ENCODE results near the gene SLC25A30. TPM values are rescaled to one million over a fixed set of nuclear protein-coding genes. Genes with fewer than 3 reads are reported as not detected.
"Not testable (repeated sequence)": the region's sequence is repeated elsewhere in the genome, so short reads cannot be mapped to it uniquely, and the experiment has no call there.

SLC25A30 gene
- polyA plus RNA-seq, 1 experiment = 10.4 TPM

GRCh38 chr13:45356966-45357672 lies 61.1 kb downstream of the SLC25A30 start:
- peaks cover 2% of the 10 kb centered on the region; the same call in 1 of the 2 replicates for H3K36me3 ChIP-seq (ENCODE audit: control insufficient read depth, insufficient read depth, low read length)
- H3K4me3 ChIP-seq (ENCODE audit: low read depth, low read length) = no peak overlapping the region
- H3K27me3 ChIP-seq (ENCODE audit: control insufficient read depth, insufficient read depth, low read length) = no peaks in the 10 kb centered on the region
- POLR2A ChIA-PET = no interaction called here
- no peak for TF ChIP-seq CTCF (IDR thresholded peaks at IDR 0.05; ENCODE audit: insufficient read depth, low read depth, low read length)
- CTCF ChIA-PET = interaction anchor here (0.5 to 1.2 kb wide), 3 partner anchors 9 to 952 kb away, joined by 3 to 7 read pairs (median 3); no protein-coding TSS in a partner anchor
- no peak for DNase-seq (ENCODE audit: low read depth)

- peaks cover 4% of the 10 kb centered on the region for H3K36me3 ChIP-seq (ENCODE audit: control insufficient read depth, insufficient read depth, low read length)
- TF ChIP-seq CTCF (IDR thresholded peaks at IDR 0.05; ENCODE audit: insufficient read depth, low read depth, low read length) = no peak
- no peak for DNase-seq (ENCODE audit: low read depth)
- H3K27me3 ChIP-seq (ENCODE audit: control insufficient read depth, insufficient read depth, low read length) = no peaks in the 10 kb centered on the region
- ChIA-PET POLR2A (no interaction called here), CTCF (interaction anchor here (0.7 to 1.1 kb wide), 3 partner anchors 17 to 248 kb away, joined by 3 to 4 read pairs (median 4); no protein-coding TSS in a partner anchor)
- H3K4me3 ChIP-seq (ENCODE audit: low read depth, low read length) = no peak overlapping the region
These were observed 64.3 kb downstream of the SLC25A30 start for GRCh38 chr13:45353895-45354294.

GRCh38 chr13:45352031-45352430 lies 66.1 kb downstream of the SLC25A30 start:
- peaks cover 4% of the 10 kb centered on the region for H3K36me3 ChIP-seq (ENCODE audit: control insufficient read depth, insufficient read depth, low read length)
- H3K27me3 ChIP-seq (ENCODE audit: control insufficient read depth, insufficient read depth, low read length) = no peaks in the 10 kb centered on the region
- H3K4me3 ChIP-seq (ENCODE audit: low read depth, low read length) = no peak overlapping the region
- TF ChIP-seq CTCF (IDR thresholded peaks at IDR 0.05; ENCODE audit: insufficient read depth, low read depth, low read length) = no peak
- ChIA-PET CTCF (interaction anchor here (0.6 kb wide), 1 partner anchor 251 kb away, joined by 3 read pairs; no protein-coding TSS in a partner anchor), POLR2A (no interaction called here)
- DNase-seq (ENCODE audit: low read depth) = no peak

GRCh38 chr13:45350152-45350551 lies 68.0 kb downstream of the SLC25A30 start:
- no peak for DNase-seq (ENCODE audit: low read depth)
- no peak for TF ChIP-seq CTCF (IDR thresholded peaks at IDR 0.05; ENCODE audit: insufficient read depth, low read depth, low read length)
- no peak overlapping the region for H3K4me3 ChIP-seq (ENCODE audit: low read depth, low read length)
- CTCF ChIA-PET = interaction anchor here (1.0 to 1.4 kb wide), 2 partner anchors 18 to 21 kb away, joined by 3 to 5 read pairs; no protein-coding TSS in a partner anchor
- H3K27me3 ChIP-seq (ENCODE audit: control insufficient read depth, insufficient read depth, low read length) = no peaks in the 10 kb centered on the region
- peaks cover 4% of the 10 kb centered on the region for H3K36me3 ChIP-seq (ENCODE audit: control insufficient read depth, insufficient read depth, low read length)
- POLR2A ChIA-PET = interaction anchor here (0.6 kb wide), 1 partner anchor 360 kb away, joined by 11 read pairs; no protein-coding TSS in a partner anchor

- DNase-seq (ENCODE audit: low read depth) = no peak
- no peak for TF ChIP-seq CTCF (IDR thresholded peaks at IDR 0.05; ENCODE audit: insufficient read depth, low read depth, low read length)
- POLR2A ChIA-PET = interaction anchor here (0.6 kb wide), 1 partner anchor 359 kb away, joined by 11 read pairs; no protein-coding TSS in a partner anchor
- CTCF ChIA-PET = interaction anchor here (0.6 to 1.4 kb wide), 4 partner anchors 17 to 45 kb away, joined by 3 to 5 read pairs (median 3); no protein-coding TSS in a partner anchor
- Histone ChIP-seq H3K36me3 (ENCODE audit: control insufficient read depth, insufficient read depth, low read length) (peaks cover 4% of the 10 kb centered on the region), H3K27me3 (ENCODE audit: control insufficient read depth, insufficient read depth, low read length) (no peaks in the 10 kb centered on the region), H3K4me3 (ENCODE audit: low read depth, low read length) (no peak overlapping the region)
These were observed 68.7 kb downstream of the SLC25A30 start for GRCh38 chr13:45349438-45349837.

- DNase-seq (ENCODE audit: low read depth); H3K36me3 ChIP-seq (ENCODE audit: control insufficient read depth, insufficient read depth, low read length); H3K4me3 ChIP-seq (ENCODE audit: low read depth, low read length); H3K27me3 ChIP-seq (ENCODE audit: control insufficient read depth, insufficient read depth, low read length); POLR2A ChIA-PET; CTCF ChIA-PET: not testable (repeated sequence)
These were observed 74.1 kb downstream of the SLC25A30 start for GRCh38 chr13:45344064-45344463.

Data from BJ (cell line).